Erythroblast (primary cell): ENCODE data around the gene KMT2E.

ENCODE experiments used
- DNase-seq, 2 experiments: peaks; one replicate each; lab custom pipeline; 2025; lab: John Stamatoyannopoulos, UW
- GATA1 ChIP-seq: IDR thresholded peaks from 2 replicates; pipeline ENCODE4 v1.6.1; 2011; ENCODE audit warnings: low read depth, mild to moderate bottlenecking, control low read depth, low read length, moderate library complexity
- POLR2A ChIP-seq: IDR thresholded peaks from 2 replicates; pipeline ENCODE4 v1.6.1; 2011; ENCODE audit warnings: mild to moderate bottlenecking, low read length

KMT2E gene

DNA sequence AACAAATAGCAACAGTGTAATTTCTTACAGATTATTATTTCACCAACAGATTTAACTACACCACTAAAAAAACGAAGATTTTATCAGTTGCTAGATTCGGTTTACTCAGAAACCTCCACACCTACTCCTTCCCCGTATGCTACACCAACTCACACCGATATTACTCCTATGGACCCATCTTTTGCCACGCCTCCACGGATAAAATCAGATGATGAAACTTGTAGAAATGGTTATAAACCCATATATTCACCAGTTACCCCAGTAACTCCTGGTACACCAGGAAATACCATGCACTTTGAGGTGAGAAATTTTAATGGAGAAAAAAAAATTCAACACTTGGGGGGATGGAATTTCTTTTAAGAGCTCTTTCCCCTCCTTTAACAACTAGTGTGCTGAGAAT, 92.5 kb downstream of the KMT2E start:
- DNase-seq = peak; percentile 46 to 67
- TF ChIP-seq GATA1 = no peak
- no peak for TF ChIP-seq POLR2A

DNA sequence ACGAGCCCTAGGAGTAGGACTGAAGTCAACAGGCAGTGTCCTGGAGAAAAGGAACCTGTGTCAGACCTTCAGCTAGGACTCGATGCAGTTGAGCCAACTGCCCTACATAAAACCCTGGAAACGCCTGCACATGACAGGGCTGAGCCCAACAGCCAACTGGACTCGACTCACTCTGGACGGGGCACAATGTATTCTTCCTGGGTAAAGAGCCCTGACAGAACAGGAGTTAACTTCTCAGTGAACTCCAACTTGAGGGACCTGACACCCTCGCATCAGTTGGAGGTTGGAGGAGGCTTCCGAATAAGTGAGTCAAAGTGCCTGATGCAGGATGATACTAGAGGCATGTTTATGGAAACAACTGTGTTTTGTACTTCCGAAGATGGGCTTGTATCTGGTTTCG, 93.5 kb downstream of the KMT2E start:
- no peak for TF ChIP-seq GATA1
- TF ChIP-seq POLR2A = no peak
- DNase-seq = no peak

DNA sequence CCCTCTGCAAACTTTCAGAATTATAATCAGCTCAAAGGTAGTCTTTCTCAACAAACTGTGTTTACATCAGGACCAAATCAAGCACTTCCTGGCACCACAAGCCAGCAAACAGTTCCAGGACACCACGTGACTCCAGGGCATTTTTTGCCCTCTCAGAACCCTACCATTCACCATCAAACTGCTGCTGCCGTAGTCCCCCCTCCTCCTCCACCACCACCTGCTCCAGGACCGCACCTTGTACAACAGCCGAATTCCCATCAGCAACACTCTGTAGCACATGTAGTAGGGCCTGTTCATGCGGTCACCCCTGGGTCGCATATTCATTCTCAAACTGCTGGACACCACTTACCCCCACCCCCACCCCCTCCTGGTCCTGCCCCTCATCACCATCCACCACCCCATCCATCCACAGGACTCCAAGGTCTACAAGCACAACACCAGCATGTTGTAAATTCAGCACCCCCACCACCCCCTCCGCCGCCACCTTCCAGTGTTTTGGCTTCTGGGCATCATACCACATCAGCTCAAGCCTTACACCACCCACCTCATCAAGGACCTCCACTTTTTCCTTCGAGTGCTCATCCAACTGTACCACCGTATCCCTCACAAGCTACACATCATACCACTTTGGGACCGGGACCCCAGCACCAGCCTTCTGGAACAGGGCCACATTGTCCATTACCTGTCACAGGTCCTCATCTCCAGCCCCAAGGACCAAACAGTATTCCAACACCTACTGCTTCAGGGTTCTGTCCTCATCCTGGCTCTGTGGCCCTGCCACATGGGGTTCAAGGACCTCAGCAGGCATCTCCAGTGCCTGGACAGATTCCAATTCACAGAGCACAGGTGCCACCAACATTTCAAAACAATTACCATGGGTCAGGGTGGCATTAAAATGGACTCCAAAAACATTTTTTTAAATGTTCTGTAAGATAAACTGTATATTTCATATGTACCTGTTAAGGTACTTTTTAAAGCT, 98.7 kb downstream of the KMT2E start:
- TF ChIP-seq GATA1 (no peak), POLR2A (no peak)
- DNase-seq = no peak

DNA sequence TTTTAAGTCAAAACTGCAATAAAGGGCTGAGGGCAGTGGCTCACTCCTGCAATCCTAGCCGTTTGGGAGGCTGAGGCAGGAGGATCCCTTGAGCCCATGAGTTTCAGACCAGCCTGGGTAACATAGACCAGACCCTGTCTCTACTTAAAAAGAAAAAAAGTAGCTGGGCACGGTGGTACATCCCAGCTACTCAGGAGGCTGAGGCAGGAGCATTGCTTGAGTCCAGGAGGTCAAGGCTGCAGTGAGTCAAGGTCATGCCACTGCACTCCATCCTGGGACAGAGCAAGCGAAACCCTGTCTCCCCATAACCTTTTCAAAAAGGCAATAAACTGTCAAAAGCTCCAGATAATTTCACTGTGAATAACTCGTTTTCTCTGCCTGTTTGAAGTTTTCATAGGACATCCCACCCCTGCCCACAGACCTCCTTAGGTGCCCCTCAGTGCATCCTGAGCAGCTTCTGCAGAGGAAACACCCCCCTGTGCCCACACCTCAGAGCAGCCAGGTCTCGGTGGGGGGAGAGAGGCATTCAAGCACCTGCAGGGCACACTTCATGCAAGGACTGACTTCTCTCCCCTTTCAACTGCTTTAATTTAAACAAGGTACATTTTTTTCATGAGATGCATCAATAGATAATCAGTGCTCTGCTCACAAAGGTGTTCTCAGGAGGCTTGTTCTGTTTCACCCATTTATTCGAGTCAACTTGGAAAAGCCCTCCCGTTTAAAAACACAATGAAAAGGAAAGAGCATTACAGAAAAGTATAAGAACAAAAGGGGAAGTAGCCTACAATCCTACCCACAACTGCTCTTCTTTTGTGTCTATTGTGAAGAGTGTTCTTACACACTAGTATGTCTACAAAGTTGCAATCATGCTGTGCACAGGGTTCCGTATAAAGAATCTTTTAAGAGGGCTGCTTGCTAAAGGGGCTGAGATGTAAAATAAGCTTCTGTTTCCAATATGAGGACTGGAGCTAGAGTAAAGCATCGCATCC, 104.9 kb downstream of the KMT2E start:
- no peak for DNase-seq
- no peak for TF ChIP-seq POLR2A
- no peak for TF ChIP-seq GATA1

DNA sequence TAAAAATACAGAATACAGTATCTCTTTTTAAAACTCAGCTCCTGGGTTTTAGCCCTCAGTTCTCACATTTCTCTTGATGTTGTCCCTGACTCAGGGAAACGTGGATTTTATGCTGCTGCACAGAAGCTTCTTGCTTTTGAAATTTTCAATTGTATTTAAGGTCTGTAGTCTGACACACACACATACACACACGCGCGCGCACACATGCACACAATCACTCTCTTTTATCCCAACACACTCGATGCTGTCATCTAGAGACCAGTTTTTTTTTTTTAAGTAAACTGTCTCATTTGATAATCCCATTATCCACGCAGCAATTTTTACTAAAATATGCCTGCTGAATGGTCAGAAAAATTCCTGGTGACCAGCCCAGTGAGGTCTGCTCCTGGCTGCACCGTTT, 108.6 kb downstream of the KMT2E start:
- DNase-seq = no peak
- TF ChIP-seq POLR2A (no peak), GATA1 (no peak)

DNA sequence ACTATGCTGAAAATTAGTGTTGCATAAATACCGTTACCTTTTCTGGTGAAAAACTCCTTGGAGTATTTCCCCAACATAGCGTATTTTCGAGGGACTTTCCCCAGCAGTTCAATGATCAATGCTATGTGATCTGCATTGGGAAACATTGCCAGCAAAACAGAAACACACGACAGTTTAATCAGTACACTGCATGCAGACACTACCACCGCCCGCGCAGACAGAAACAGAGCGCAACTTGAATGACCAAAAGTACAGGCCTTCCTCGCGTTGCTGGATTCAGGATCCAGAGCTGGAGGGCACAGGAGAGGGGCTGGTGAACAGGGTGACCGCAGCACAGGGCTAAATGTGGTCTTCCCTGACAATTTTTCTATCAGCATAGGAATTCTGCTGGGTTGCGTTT, 111.7 kb downstream of the KMT2E start:
- TF ChIP-seq POLR2A = no peak
- TF ChIP-seq GATA1 = no peak
- DNase-seq = no peak

DNA sequence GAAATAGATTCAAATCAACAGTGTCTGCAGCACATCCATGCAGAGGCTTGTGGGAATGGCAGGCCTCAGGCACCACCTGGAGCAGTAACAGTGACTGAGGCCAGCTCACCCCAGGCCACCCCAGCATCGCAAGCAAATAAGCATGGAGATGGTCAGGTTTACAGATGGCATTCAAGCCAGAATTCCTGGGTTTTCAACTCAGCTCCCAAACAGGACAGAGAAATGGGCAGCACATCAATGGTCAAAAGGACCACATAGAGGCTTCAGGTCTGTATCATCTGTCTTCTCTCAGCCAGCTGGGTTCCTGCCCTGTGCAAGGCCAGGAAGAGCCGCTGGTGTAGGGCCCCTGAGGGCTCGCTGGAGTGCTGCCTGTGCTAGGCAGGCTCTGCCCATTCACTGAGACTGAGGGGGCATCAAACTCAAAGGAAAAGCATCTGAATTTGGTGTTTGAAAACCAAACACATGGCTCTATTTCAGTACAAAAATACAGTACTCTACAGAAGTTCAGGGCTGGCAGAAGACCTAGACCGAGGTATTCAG, 112.5 kb downstream of the KMT2E start:
- TF ChIP-seq POLR2A = no peak
- TF ChIP-seq GATA1 = no peak
- no peak for DNase-seq

DNA sequence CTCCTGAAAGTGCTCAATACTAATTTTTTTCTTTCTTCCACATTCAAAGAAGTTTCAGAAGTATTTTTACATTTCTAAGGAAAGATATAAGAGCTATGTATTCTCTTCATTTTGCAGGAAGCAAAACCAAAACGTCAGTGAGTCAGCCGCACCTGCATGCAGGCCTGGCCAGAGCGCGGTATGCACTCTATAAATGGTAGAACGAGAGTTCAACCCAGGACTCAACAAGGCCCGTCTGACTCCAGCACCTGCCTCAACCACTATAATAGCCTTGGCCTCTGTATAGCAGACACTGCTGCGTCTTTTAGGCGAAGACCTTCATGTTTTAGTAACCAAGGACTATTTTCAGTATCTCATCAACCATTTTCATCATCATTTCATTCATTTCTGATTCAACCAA, 113.2 kb downstream of the KMT2E start:
- TF ChIP-seq GATA1 (no peak), POLR2A (no peak)
- DNase-seq = no peak

DNA sequence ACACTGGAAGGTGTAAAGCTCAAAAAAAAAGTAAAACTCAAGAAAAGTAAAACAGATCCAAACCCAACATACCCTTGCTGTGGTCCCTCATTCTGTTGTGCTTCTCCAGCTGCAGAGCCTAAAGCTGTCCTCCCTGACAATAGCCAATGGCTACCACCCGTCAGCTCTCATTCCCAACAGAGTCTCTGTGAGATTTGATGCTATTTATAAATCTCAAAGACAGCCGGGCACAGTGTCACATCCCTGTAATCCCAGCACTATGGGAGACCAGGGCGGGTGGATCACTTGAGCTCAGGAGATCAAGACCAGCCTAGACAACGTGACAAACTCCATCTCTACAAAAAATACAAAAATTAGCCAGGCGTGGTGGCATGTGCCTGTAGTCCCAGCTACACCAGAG, 116.0 kb downstream of the KMT2E start:
- TF ChIP-seq GATA1 (no peak), POLR2A (no peak)
- no peak for DNase-seq

DNA sequence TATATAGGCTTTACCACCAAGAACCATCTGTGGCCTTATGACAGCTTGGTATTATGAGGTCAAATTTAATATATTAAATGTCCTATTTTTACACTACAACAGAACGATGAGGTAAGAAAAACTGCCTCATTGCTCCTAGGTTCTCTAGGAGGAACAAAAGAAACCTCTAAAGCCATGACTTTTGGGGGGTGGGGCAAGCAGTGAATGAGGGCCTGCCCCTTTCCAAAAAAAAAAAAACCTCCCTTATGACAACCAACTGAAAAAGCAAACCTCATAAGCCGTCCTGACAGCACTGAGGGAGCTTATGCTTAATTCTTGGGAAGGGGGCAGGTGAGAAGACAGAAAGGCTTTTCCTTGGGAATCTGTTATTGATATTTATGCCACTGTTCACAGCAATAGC, 116.6 kb downstream of the KMT2E start:
- no peak for DNase-seq
- TF ChIP-seq GATA1 = no peak
- no peak for TF ChIP-seq POLR2A

DNA sequence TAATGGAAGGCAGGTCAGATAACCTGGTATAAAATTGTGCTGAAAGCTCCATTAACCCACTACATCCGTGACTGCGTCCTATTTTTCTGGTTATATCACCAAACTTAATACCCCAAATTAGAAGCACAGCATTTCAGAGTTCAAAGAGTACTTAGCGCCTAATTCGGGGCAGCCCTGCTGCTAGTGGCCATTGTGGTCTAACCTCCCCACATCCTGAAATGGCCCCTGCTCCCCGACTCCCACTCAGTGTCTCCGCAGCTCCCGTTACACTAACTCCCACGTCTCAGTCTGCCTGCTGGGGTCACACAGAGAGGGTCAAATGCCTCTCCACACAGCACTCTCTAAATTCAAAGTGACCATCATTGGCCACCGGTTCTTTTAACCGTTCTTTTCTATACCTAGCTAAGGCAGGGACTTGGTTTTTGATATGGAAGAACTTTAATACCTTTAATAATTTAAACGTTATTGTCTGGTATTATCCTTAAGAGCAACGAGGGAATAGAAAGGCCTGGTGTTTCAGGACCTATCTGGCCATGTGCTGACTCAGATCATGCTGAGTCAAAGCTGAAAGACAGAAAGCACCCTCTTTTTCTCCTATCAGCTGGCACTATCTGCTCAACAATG, 117.1 kb downstream of the KMT2E start:
- DNase-seq = peak; percentile 5 to 12
- TF ChIP-seq GATA1 (no peak), POLR2A (no peak)

DNA sequence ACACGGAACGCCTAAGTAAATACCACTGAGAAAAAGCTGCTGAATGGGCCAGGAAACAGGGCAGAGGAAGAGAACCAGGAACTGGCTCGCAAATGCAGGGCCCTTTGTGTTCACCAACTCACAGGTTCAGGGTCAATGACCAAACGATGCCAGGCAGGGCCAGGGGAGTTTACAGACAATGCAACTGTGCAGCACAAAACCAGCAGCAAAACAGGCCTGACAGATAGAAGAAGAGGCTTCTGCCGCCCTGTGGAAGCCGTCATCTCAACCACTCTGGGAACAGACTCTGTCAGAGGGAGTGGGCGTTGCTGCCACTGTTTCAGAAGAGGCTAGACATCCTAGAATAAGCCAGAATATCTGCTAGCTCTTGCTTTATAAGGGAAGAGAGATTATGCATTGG, 117.9 kb downstream of the KMT2E start:
- no peak for DNase-seq
- TF ChIP-seq GATA1 (no peak), POLR2A (no peak)

DNA sequence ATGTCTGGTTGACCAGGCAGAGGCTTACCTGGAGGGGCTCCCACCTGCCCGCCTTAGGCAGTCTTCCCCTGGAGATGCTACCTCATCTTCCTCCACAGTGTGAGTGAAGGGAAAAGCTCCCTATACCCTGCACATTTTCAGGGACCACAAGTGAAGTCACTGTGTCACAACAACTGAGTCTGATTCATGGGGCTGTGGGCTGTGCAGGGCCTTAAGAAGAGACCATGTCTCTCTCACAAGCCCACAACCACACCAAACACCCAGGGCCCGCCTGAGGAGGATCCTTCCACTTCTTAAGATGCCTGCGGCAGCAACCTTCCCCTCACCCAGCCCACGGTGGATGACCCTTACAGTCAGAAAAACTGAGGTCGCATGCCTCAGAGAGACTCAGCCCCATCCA, 118.3 kb downstream of the KMT2E start:
- TF ChIP-seq GATA1 = no peak
- TF ChIP-seq POLR2A = no peak
- no peak for DNase-seq
